BE2C (cell line): ENCODE measurements around the gene KDM3A.

Experiments used
- DNase-seq: peaks from one replicate; pipeline ENCODE4 v3.0.0-alpha.2; 2020
- H3K27me3 ChIP-seq: fragments of 250-450 bp; sonication (Bioruptor Pico); 2 replicates; pipeline ENCODE4 v1.5.1; 2020; ENCODE audit warnings: mild to moderate bottlenecking
- H3K36me3 ChIP-seq: fragments of 250-450 bp; sonication (Bioruptor Pico); 2 replicates; pipeline ENCODE4 v1.5.1; 2020; ENCODE audit warnings: mild to moderate bottlenecking
- H3K4me1 ChIP-seq: fragments of 250-450 bp; sonication (Bioruptor Pico); 2 replicates; pipeline ENCODE4 v1.5.1; 2020
- H3K4me3 ChIP-seq: 2 replicates; pipeline ENCODE4 v1.5.1; 2011; ENCODE audit warnings: low read depth, low read length
- H3K9me3 ChIP-seq: fragments of 250-450 bp; sonication (Bioruptor Pico); 2 replicates; pipeline ENCODE4 v1.5.1; 2020
- CTCF ChIP-seq: IDR thresholded peaks from 2 replicates; pipeline ENCODE4 v1.5.1; 2012; ENCODE audit warnings: mild to moderate bottlenecking, low read depth, low read length

KDM3A gene

GRCh38 chr2:86510436-86510933, 69.3 kb downstream of the KDM3A start:
- no peak for DNase-seq
- no peaks in the 10 kb centered on the region for H3K36me3 ChIP-seq
- no peaks in the 10 kb centered on the region for H3K9me3 ChIP-seq
- H3K27me3 ChIP-seq: no peaks in the 10 kb centered on the region
- TF ChIP-seq CTCF: no peak
- H3K4me3 ChIP-seq: no peak overlapping the region
- H3K4me1 ChIP-seq: no peaks in the 10 kb centered on the region

- H3K4me3 ChIP-seq: no peak overlapping the region
- no peaks in the 10 kb centered on the region for H3K9me3 ChIP-seq
- H3K27me3 ChIP-seq: no peaks in the 10 kb centered on the region
- no peak for TF ChIP-seq CTCF
- H3K36me3 ChIP-seq: no peaks in the 10 kb centered on the region
- no peaks in the 10 kb centered on the region for H3K4me1 ChIP-seq
- DNase-seq: no peak
Measured at GRCh38 chr2:86512034-86512433, 70.9 kb downstream of the KDM3A start.

- Histone ChIP-seq H3K27me3 (no peaks in the 10 kb centered on the region), H3K9me3 (no peaks in the 10 kb centered on the region), H3K4me3 (no peak overlapping the region), H3K36me3 (no peaks in the 10 kb centered on the region), H3K4me1 (no peaks in the 10 kb centered on the region)
- DNase-seq: no peak
- no peak for TF ChIP-seq CTCF
Measured at GRCh38 chr2:86512892-86513291, 71.7 kb downstream of the KDM3A start.

GRCh38 chr2:86513948-86514660, 72.9 kb downstream of the KDM3A start:
- Histone ChIP-seq H3K9me3 (no peaks in the 10 kb centered on the region), H3K27me3 (no peaks in the 10 kb centered on the region), H3K4me1 (no peaks in the 10 kb centered on the region), H3K4me3 (no peak overlapping the region), H3K36me3 (no peaks in the 10 kb centered on the region)
- DNase-seq: no peak
- no peak for TF ChIP-seq CTCF

GRCh38 chr2:86518481-86518880, 77.3 kb downstream of the KDM3A start:
- no peaks in the 10 kb centered on the region for H3K27me3 ChIP-seq
- no peaks in the 10 kb centered on the region for H3K4me1 ChIP-seq
- peak; percentile 6 for DNase-seq
- H3K36me3 ChIP-seq: no peaks in the 10 kb centered on the region
- H3K9me3 ChIP-seq: no peaks in the 10 kb centered on the region
- no peak overlapping the region for H3K4me3 ChIP-seq
- peak; percentile 32 for TF ChIP-seq CTCF

- no peak for DNase-seq
- Histone ChIP-seq H3K9me3 (no peaks in the 10 kb centered on the region), H3K4me1 (no peaks in the 10 kb centered on the region), H3K4me3 (no peak overlapping the region), H3K27me3 (no peaks in the 10 kb centered on the region), H3K36me3 (no peaks in the 10 kb centered on the region)
- no peak for TF ChIP-seq CTCF
Measured at GRCh38 chr2:86519349-86519748, 78.2 kb downstream of the KDM3A start.
